B cell (primary cell): ENCODE measurements around the gene MS4A4E. TPM values are rescaled to one million over a fixed set of nuclear protein-coding genes. Genes with fewer than 3 reads are reported as not detected.

Source experiments
- ATAC-seq: fragments of 200-7000 bp; cut with Tn5 transposase; one replicate; pipeline ENCODE4 v1.10.0; 2021; ENCODE audit warnings: low read depth, mild to moderate bottlenecking, moderate number of reproducible peaks, moderate library complexity
- CTCF ChIA-PET: fragments of 350-600 bp; sonication (Branson Sonifier 250); formaldehyde crosslinking; loops from one replicate; lab custom pipeline; 2021; ENCODE audit warnings: antibody characterized with exemption, inconsistent platforms; lab: Charles Lee
- POLR2A ChIA-PET: fragments of 350-600 bp; sonication (Branson Sonifier 250); formaldehyde crosslinking; loops from one replicate; lab custom pipeline; 2021; ENCODE audit warnings: antibody characterized with exemption; lab: Charles Lee
- DNase-seq: peaks from one replicate; pipeline ENCODE4 v3.0.0; 2013
- H2AFZ ChIP-seq: 2 replicates; pipeline ENCODE4 v1.6.1; 2012; ENCODE audit warnings: mild to moderate bottlenecking, low read depth, low read length; ENCODE audit not compliant: insufficient read depth, poor library complexity, severe bottlenecking
- H3K27ac ChIP-seq, 2 donors: 1 replicate in 1 of 2; 2 replicates in 1 of 2; pipeline ENCODE4 v1.5.1; 2012 to 2013; ENCODE audit warnings: low read length in 2 of 2, mild to moderate bottlenecking in 2 of 2, moderate library complexity in 1 of 2
- H3K27me3 ChIP-seq, 4 experiments: fragments of 200-600 bp in 1 of 4; sonication (generic) in 1 of 4; replicated peaks in 1 of 4; 1 replicate in 2 of 4; 2 replicates in 2 of 4; pipeline versions ENCODE4 v1.6.1 to v1.7.0; 2013 to 2016; ENCODE audit warnings: low read length in 3 of 4, mild to moderate bottlenecking in 2 of 4, mixed read lengths in 1 of 4, moderate library complexity in 1 of 4; ENCODE audit not compliant: insufficient read depth in 4 of 4, control insufficient read depth in 3 of 4; ENCODE audit errors: control extremely low read depth in 1 of 4
- H3K36me3 ChIP-seq, 2 experiments: replicated peaks in 1 of 2; 1 replicate in 1 of 2; 2 replicates in 1 of 2; pipeline versions ENCODE4 v1.6.1 to v1.7.1; 2013; ENCODE audit warnings: low read length in 1 of 2; ENCODE audit not compliant: insufficient read depth in 2 of 2, control insufficient read depth in 1 of 2; ENCODE audit errors: control extremely low read depth in 1 of 2, extremely low read depth in 1 of 2
- H3K4me1 ChIP-seq, 2 donors: fragments of 200-600 bp in 1 of 2; sonication (generic) in 1 of 2; 1 replicate in 1 of 2; 2 replicates in 1 of 2; pipeline versions ENCODE4 v1.5.1 to v1.6.1; 2013 to 2017; ENCODE audit warnings: low read length in 2 of 2; ENCODE audit not compliant: control insufficient read depth in 2 of 2, insufficient read depth in 2 of 2
- H3K4me2 ChIP-seq: replicated peaks from 2 replicates; pipeline ENCODE3; 2012; ENCODE audit warnings: mild to moderate bottlenecking, low read depth, low read length; ENCODE audit not compliant: poor library complexity, severe bottlenecking
- H3K4me3 ChIP-seq, 5 experiments: fragments of 200-600 bp in 1 of 5; sonication (generic) in 1 of 5; 1 replicate in 3 of 5; 2 replicates in 2 of 5; pipeline versions ENCODE4 v1.5.1 to v1.7.0; 2011 to 2016; ENCODE audit warnings: low read length in 4 of 5, mild to moderate bottlenecking in 4 of 5, low read depth in 2 of 5, control low read depth in 1 of 5, moderate library complexity in 1 of 5; ENCODE audit not compliant: insufficient read depth in 1 of 5; ENCODE audit errors: control extremely low read depth in 1 of 5, extremely low read depth in 1 of 5
- H3K79me2 ChIP-seq: fragments of 200-600 bp; sonication (generic); one replicate; pipeline ENCODE4 v1.6.0; 2016; ENCODE audit warnings: low read length; ENCODE audit not compliant: control insufficient read depth, insufficient read depth
- H3K9ac ChIP-seq: fragments of 200-600 bp; sonication (generic); 2 replicates; pipeline ENCODE4 v1.6.1; 2017; ENCODE audit warnings: mild to moderate bottlenecking, low read length, moderate library complexity
- H3K9me3 ChIP-seq, 3 donors: one replicate each; pipeline versions ENCODE4 v1.6.1 to v1.7.1; 2013; ENCODE audit warnings: low read length in 2 of 3; ENCODE audit not compliant: control insufficient read depth in 2 of 3, insufficient read depth in 1 of 3; ENCODE audit errors: control extremely low read depth in 1 of 3
- H4K20me1 ChIP-seq: 2 replicates; pipeline ENCODE4 v1.6.0; 2012; ENCODE audit warnings: mild to moderate bottlenecking, low read length; ENCODE audit not compliant: insufficient read depth, control insufficient read depth, poor library complexity, severe bottlenecking
- H3K27ac Mint-ChIP-seq: one replicate; pipeline ENCODE4 v1.8.0; 2021; ENCODE audit warnings: mixed read lengths
- H3K27me3 Mint-ChIP-seq: one replicate; pipeline ENCODE4 v1.8.0; 2021; ENCODE audit warnings: mixed read lengths
- H3K4me1 Mint-ChIP-seq: one replicate; pipeline ENCODE4 v1.8.0; 2021; ENCODE audit warnings: mixed read lengths
- H3K4me3 Mint-ChIP-seq: one replicate; pipeline ENCODE4 v1.8.0; 2021; ENCODE audit warnings: mixed read lengths
- H3K9me3 Mint-ChIP-seq: one replicate; pipeline ENCODE4 v1.8.0; 2022; ENCODE audit warnings: mixed read lengths; ENCODE audit not compliant: insufficient read depth
- EZH2 ChIP-seq: IDR thresholded peaks from 2 replicates; pipeline ENCODE4 v1.6.1; 2012; ENCODE audit warnings: borderline replicate concordance, low read depth, mild to moderate bottlenecking, moderate library complexity, low read length; ENCODE audit not compliant: insufficient read depth, poor library complexity, severe bottlenecking
- WGBS: methylation state at CpG from one replicate; pipeline ENCODE4 v1.1.5; 2013; ENCODE audit warnings: missing lambda C conversion rate; ENCODE audit not compliant: insufficient coverage; 5-methylcytosine and 5-hydroxymethylcytosine counted together
- intact Hi-C: fragments of 100-400 bp; cut with micrococcal nuclease; formaldehyde crosslinking; loops from one replicate; pipeline ENCODE4 v1.10.0; 2022
- polyA plus RNA-seq: library from polyadenylated mRNA; depleted of rRNA; stranded (reverse); fragments of >200 nt; gene quantifications from 2 replicates; pipeline ENCODE4 v1.2.3, GENCODE V29; 2012
- total RNA-seq, 2 donors: library from RNA; stranded (reverse); fragments of 120-200 nt in 1 of 2; gene quantifications; 1 replicate in 1 of 2; 2 replicates in 1 of 2; pipeline versions ENCODE4 v1.2.3 to v1.2.4, GENCODE V29; 2013 to 2022
- TF ChIP-seq, protein P1 (sequence below): fragments of 200-600 bp; IDR thresholded peaks from one replicate; pipeline ENCODE4 v1.8.0; 2022; ENCODE audit warnings: antibody characterized with exemption, mild to moderate bottlenecking

The MS4A4E gene
- total and polyA plus RNA-seq, 2 donors (not counting 1 experiment from before 2014, with no cell fraction given) = 0.27 to 0.42 TPM

DNA sequence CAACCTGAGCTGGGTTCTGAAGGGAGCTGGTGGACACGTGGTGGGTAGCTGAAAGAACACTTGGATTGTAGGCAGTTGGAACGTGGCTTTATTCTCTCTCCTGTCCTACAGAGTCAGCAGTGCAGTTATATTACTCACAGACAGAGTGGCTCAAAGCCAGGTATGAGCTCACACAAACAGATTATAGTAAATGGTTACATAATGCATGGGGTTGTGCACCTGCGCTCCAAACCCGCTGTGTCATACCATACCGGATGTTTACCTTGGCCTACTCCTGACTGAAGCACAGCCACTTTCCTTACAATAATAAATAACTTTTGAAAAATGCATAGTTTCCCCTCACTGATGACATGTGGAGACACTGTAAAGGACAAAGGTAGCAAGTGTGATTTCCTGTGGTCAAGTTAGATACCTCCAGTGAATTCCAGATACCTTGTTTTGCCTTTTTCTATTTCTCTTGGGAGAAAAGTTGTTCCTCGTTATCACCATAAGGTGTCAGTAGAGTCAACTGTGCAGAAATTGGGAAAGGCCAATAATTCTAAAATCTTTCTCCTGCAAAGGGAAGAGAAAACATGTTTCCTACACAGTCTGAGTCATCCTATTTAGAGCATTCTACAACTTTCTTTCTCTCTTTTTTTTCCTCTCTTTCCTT is 73.5 kb downstream of the MS4A4E start:
- peaks cover 1 to 30% (median 28%) of the 10 kb centered on the region in 3 donors for H3K9me3 ChIP-seq
- no peak overlapping the region for H3K27ac Mint-ChIP-seq
- 80% methylated on average over 1 of the region's 6 CpGs for WGBS
- TF ChIP-seq EZH2 = no peak
- TF ChIP-seq, protein P1, sequence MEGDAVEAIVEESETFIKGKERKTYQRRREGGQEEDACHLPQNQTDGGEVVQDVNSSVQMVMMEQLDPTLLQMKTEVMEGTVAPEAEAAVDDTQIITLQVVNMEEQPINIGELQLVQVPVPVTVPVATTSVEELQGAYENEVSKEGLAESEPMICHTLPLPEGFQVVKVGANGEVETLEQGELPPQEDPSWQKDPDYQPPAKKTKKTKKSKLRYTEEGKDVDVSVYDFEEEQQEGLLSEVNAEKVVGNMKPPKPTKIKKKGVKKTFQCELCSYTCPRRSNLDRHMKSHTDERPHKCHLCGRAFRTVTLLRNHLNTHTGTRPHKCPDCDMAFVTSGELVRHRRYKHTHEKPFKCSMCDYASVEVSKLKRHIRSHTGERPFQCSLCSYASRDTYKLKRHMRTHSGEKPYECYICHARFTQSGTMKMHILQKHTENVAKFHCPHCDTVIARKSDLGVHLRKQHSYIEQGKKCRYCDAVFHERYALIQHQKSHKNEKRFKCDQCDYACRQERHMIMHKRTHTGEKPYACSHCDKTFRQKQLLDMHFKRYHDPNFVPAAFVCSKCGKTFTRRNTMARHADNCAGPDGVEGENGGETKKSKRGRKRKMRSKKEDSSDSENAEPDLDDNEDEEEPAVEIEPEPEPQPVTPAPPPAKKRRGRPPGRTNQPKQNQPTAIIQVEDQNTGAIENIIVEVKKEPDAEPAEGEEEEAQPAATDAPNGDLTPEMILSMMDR = no peak
- H3K79me2 ChIP-seq = no peaks in the 10 kb centered on the region
- CTCF ChIA-PET = interaction anchor here (0.6 to 1.6 kb wide), 2 partner anchors 82 to 409 kb away, joined by 3 to 6 read pairs; no protein-coding TSS in a partner anchor
- H3K4me1 Mint-ChIP-seq = no peaks in the 10 kb centered on the region
- intact Hi-C loops = no loop called here
- no peak overlapping the region for H3K27ac ChIP-seq
- H2AFZ ChIP-seq = no peak overlapping the region
- peaks cover 13% of the 10 kb centered on the region for H3K27me3 Mint-ChIP-seq
- no peaks in the 10 kb centered on the region for H3K36me3 ChIP-seq
- H3K9ac ChIP-seq = no peak overlapping the region
- no peak overlapping the region for H3K4me3 Mint-ChIP-seq
- DNase-seq (peak; percentile 34), ATAC-seq (no peak)
- no peaks in the 10 kb centered on the region for H4K20me1 ChIP-seq
- POLR2A ChIA-PET = no interaction called here
- no peak overlapping the region for H3K4me2 ChIP-seq
- no peak overlapping the region for H3K4me3 ChIP-seq
- no peaks in the 10 kb centered on the region for H3K27me3 ChIP-seq
- H3K9me3 Mint-ChIP-seq = peaks cover 10% of the 10 kb centered on the region
- H3K4me1 ChIP-seq = no peaks in the 10 kb centered on the region

DNA sequence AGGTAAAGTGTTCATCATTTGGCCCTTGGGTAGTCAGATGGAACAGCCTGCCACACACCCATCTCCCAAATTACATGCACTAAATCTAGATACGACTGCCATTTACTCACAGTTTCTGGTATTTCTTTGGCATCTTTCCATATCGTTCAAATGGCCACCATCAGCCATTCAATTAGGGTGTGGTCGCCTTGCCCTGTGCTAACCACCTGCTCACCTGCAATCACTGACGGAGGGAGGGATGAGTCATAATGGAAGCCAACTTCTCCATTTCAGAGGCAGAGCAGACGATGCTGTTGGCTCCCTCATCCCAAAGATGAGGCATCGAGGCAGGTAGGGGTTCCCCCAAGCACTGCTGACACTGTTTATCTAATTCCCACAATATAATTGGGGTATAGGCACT is 74.6 kb downstream of the MS4A4E start:
- DNase-seq = no peak
- ATAC-seq = no peak
- no peak overlapping the region for H3K9ac ChIP-seq
- TF ChIP-seq EZH2 = no peak
- TF ChIP-seq, protein P1 = no peak
- CTCF ChIA-PET = no interaction called here
- no peaks in the 10 kb centered on the region for H3K4me1 ChIP-seq
- 83% methylated on average over 1 of the region's 6 CpGs for WGBS
- peaks cover 1 to 30% (median 28%) of the 10 kb centered on the region in 3 donors for H3K9me3 ChIP-seq
- H3K4me2 ChIP-seq = no peak overlapping the region
- Mint-ChIP-seq H3K27me3 (peaks cover 17% of the 10 kb centered on the region), H3K4me1 (no peaks in the 10 kb centered on the region), H3K9me3 (peaks cover 10% of the 10 kb centered on the region), H3K4me3 (no peak overlapping the region), H3K27ac (no peak overlapping the region)
- no peaks in the 10 kb centered on the region for H3K79me2 ChIP-seq
- no peak overlapping the region for H3K27ac ChIP-seq
- no peak overlapping the region for H2AFZ ChIP-seq
- POLR2A ChIA-PET = no interaction called here
- no peaks in the 10 kb centered on the region for H3K36me3 ChIP-seq
- H4K20me1 ChIP-seq = no peaks in the 10 kb centered on the region
- intact Hi-C loops = no loop called here
- H3K4me3 ChIP-seq = no peak overlapping the region
- no peaks in the 10 kb centered on the region for H3K27me3 ChIP-seq
